Effector memory CD8-positive, alpha-beta T cell (primary cell): ENCODE data around the gene ZSCAN21.

ENCODE experiments used
- ATAC-seq: fragments of 150-1000 bp; cut with Tn5 transposase; replicated peaks from 2 replicates; pipeline ENCODE4 v1.10.0; 2021; ENCODE audit warnings: mild to moderate bottlenecking, moderate library complexity
- DNase-seq, 3 experiments: peaks; one replicate each; pipeline ENCODE4 v3.0.0; 2021
- H3K27ac Mint-ChIP-seq, 2 donors: one replicate each; pipeline ENCODE4 v1.8.0; 2022; ENCODE audit warnings: mild to moderate bottlenecking in 2 of 2, mixed read lengths in 2 of 2, moderate library complexity in 2 of 2
- H3K27me3 Mint-ChIP-seq, 2 donors: one replicate each; pipeline ENCODE4 v1.8.0; 2022; ENCODE audit warnings: mixed read lengths in 2 of 2
- H3K36me3 Mint-ChIP-seq: one replicate; pipeline ENCODE4 v1.8.0; 2022; ENCODE audit warnings: mild to moderate bottlenecking, moderate library complexity, mixed read lengths; ENCODE audit not compliant: insufficient read depth
- H3K4me1 Mint-ChIP-seq, 2 donors: one replicate each; pipeline ENCODE4 v1.8.0; 2022; ENCODE audit warnings: low read depth in 2 of 2, mixed read lengths in 2 of 2
- H3K4me3 Mint-ChIP-seq, 2 donors: one replicate each; pipeline ENCODE4 v1.8.0; 2022; ENCODE audit warnings: mild to moderate bottlenecking in 2 of 2, mixed read lengths in 2 of 2, moderate library complexity in 2 of 2
- H3K9me3 Mint-ChIP-seq, 2 donors: one replicate each; pipeline ENCODE4 v1.8.0; 2022; ENCODE audit warnings: mixed read lengths in 2 of 2

The ZSCAN21 gene

DNA sequence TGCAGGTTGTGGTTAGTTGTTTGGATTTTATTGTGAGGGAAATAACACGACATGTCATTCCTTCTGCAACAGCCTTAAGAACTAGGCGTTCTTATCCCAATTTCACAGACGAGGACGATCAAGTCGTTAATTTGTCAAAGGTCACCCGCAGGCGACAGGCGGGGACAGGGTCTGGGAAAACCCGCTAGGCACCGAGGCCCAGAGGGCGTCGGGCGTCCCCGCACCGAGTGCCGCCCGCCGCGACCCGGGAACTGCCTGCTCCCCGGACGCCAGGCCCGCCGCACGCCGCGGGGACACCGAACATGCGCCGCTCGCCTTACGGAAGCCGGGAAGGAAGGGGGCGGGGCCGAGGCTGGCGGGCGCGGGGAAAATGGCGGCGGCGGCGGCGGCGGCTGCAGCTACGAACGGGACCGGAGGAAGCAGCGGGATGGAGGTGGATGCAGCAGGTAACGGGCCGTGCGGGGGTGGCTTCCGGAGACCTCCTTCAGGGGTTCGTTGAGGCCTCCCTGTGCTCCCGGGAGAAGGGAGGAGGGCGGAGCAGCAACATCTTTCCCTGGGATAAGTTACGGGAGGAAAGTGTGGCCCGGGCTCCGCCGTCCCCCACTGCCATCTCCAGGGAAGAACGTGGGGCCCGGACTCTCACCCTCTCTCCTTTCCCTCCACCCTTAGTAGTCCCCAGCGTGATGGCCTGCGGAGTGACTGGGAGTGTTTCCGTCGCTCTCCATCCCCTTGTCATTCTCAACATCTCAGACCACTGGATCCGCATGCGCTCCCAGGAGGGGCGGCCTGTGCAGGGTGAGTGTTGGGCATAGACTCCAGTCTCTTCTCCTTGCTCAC, 39.3 kb downstream of the ZSCAN21 start, which contains the start of gene COPS6:
TSS of gene COPS6 (plus strand) at position 349 of the 837 bp plus-strand sequence. CDS start at position 371, 22 bp downstream.
- ATAC-seq = peak; percentile 87
- peaks cover 49% of the 10 kb centered on the region for H3K36me3 Mint-ChIP-seq

DNA sequence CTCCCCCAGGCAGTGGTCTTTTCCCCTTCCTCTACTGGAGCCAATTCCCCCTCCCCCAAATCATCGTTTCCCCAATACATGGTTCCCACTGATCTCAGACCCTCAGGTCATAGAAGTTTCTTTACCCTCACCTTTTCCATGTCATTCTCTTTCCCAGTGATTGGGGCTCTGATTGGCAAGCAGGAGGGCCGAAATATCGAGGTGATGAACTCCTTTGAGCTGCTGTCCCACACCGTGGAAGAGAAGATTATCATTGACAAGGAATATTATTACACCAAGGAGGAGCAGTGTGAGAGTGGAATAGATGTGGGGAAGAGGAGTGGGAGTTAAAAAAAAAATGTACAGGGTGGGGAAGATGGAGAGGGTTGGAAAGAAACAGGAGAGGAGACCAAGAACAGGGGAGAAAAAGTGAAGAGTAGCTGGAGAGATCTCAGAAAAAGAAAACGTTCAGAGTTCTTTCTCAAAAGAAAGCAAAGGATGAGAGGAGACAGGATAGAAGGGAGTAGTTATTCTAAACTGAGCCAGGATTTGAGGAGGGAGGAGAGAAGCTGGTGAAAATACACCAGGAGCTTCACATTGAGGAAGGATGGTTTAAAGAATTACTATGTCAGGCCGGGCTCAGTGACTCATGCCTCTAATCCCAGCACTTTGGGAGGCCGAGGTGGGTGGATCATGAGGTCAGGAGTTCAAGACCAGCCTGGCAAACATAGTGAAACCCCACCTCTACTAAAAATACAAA, 40.1 kb downstream of the ZSCAN21 start:
- no peak for DNase-seq
- H3K9me3 Mint-ChIP-seq = no peaks in the 10 kb centered on the region
- H3K27me3 Mint-ChIP-seq = no peaks in the 10 kb centered on the region
- ATAC-seq = no peak
- peak overlapping the region; percentile 85 to 90 for H3K4me3 Mint-ChIP-seq
- H3K27ac Mint-ChIP-seq = peak overlapping the region; percentile 90 to 92
- peaks cover 11 to 16% of the 10 kb centered on the region in 2 donors for H3K4me1 Mint-ChIP-seq
- H3K36me3 Mint-ChIP-seq = peaks cover 57% of the 10 kb centered on the region

More for the DNA sequence above, 39.3 kb downstream of the ZSCAN21 start, which contains the start of gene COPS6:
- Mint-ChIP-seq H3K4me3 (peak within 1 kb of the TSS; percentile 85 to 90), H3K27ac (peak within 1 kb of the TSS; percentile 90 to 92), H3K9me3 (no peaks in the 10 kb centered on the region), H3K4me1 (peaks cover 11 to 16% of the 10 kb centered on the region in 2 donors), H3K27me3 (no peaks in the 10 kb centered on the region)
- DNase-seq = peak; percentile 85 to 88 (median 87)

DNA sequence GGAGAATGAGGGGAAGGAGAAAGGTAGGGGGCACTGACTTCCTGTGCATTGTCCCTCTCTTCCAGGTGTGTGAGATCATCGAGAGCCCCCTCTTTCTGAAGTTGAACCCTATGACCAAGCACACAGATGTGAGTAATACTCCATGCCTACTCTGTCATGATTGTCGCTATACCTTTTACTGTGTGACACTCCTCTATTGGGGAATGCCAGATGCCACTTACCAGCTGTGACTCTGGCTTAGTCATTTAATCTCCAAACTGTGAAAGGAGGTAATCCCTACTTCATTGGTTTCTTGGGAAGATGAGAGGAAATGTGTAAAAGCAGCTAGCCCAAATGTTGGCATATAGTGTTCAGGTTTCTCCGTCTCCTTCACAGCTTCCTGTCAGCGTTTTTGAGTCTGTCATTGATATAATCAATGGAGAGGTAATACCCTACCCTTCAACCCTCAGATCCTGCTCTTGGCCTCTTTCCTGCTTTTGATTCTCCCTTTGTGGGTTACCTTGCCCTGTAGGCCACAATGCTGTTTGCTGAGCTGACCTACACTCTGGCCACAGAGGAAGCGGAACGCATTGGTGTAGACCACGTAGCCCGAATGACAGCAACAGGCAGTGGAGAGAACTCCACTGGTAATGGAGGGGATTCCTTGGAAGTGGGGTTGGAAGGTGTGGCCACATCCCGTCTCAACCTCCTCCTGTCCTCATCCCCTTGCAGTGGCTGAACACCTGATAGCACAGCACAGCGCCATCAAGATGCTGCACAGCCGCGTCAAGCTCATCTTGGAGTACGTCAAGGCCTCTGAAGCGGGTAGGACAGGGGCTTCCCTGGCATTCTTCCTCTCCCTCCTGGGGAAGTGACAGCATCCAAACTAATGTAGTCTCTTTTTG, 41.2 kb downstream of the ZSCAN21 start:
- Mint-ChIP-seq H3K36me3 (peaks cover 68% of the 10 kb centered on the region), H3K27ac (peak overlapping the region in 1 of 2 donors; percentile 55), H3K9me3 (no peaks in the 10 kb centered on the region), H3K4me1 (peaks cover 11 to 19% of the 10 kb centered on the region in 2 donors), H3K27me3 (no peaks in the 10 kb centered on the region), H3K4me3 (no peak overlapping the region)
- DNase-seq (no peak), ATAC-seq (no peak)

DNA sequence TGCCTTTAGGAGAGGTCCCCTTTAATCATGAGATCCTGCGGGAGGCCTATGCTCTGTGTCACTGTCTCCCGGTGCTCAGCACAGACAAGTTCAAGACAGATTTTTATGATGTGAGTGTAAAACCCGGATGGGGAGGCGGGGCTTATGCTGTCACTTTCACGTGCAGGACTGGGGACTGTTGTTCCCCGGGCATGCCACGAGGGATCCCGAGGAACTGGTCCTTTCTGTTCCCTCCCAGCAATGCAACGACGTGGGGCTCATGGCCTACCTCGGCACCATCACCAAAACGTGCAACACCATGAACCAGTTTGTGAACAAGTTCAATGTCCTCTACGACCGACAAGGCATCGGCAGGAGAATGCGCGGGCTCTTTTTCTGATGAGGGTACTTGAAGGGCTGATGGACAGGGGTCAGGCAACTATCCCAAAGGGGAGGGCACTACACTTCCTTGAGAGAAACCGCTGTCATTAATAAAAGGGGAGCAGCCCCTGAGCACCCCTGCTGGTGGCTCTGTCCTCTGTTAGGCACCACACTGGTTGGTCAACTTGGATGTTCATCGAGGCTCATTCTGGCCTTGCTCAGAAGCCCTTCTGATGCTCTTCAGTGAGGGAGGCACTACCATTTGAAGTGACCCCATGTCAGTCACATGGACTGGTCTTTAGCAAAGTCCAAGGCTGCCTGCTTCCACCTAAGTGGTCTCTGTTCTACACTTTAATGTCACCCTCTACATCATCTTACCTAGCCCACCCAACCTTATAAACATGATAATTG, 42.0 kb downstream of the ZSCAN21 start:
- DNase-seq (no peak), ATAC-seq (no peak)
- Mint-ChIP-seq H3K36me3 (peaks cover 76% of the 10 kb centered on the region), H3K9me3 (no peaks in the 10 kb centered on the region), H3K4me3 (no peak overlapping the region), H3K4me1 (peaks cover 11 to 19% of the 10 kb centered on the region in 2 donors), H3K27me3 (no peaks in the 10 kb centered on the region), H3K27ac (peak overlapping the region in 1 of 2 donors; percentile 55)

DNA sequence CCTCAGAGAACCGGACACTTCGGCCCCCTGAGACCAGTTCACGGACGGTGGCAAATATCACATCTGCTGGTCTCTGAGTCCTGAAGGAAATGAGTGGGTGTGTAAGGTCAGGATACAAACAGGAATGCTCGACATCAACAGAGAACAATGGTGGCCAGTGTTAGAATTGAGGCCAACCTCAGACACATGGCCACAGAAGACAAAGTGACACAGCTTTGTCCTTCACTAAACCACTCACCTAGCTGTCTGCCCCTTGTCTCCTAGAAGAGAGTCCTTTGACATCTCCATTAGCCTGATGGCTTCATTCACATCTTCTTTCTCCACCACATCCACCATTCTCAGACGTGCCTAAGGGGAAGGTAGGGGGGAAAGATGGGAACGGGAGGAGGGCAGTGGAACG, 43.5 kb downstream of the ZSCAN21 start:
- peaks cover 13 to 24% of the 10 kb centered on the region in 2 donors for H3K4me1 Mint-ChIP-seq
- no peaks in the 10 kb centered on the region for H3K9me3 Mint-ChIP-seq
- H3K27ac Mint-ChIP-seq = peak overlapping the region in 1 of 2 donors; percentile 75
- no peak overlapping the region for H3K4me3 Mint-ChIP-seq
- peaks cover 87% of the 10 kb centered on the region for H3K36me3 Mint-ChIP-seq
- no peak for DNase-seq
- H3K27me3 Mint-ChIP-seq = no peaks in the 10 kb centered on the region
- no peak for ATAC-seq

DNA sequence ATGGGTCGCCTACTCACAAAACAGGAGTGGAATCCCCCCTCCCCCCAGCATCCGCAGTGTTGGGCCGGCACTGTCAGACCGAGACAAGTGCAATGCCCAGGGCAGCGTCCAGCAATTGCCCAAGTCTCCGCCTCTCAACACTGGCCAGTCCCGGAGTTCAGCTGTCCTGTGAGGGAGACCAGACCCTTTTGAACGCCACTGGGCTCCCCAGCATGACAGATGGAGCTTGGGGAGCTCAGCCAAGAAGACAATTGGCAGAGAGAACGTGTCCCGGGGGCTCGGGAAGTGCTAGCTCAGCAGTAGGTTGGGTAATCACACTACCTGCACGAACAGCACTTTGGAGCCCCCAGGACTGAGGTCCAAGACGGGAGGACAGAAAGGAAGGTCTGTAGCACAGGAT, 43.9 kb downstream of the ZSCAN21 start:
- ATAC-seq = no peak
- no peaks in the 10 kb centered on the region for H3K9me3 Mint-ChIP-seq
- H3K27me3 Mint-ChIP-seq = no peaks in the 10 kb centered on the region
- DNase-seq = no peak
- H3K27ac Mint-ChIP-seq = peak overlapping the region in 1 of 2 donors; percentile 75
- no peak overlapping the region for H3K4me3 Mint-ChIP-seq
- H3K4me1 Mint-ChIP-seq = peaks cover 16 to 26% of the 10 kb centered on the region in 2 donors
- peaks cover 88% of the 10 kb centered on the region for H3K36me3 Mint-ChIP-seq

DNA sequence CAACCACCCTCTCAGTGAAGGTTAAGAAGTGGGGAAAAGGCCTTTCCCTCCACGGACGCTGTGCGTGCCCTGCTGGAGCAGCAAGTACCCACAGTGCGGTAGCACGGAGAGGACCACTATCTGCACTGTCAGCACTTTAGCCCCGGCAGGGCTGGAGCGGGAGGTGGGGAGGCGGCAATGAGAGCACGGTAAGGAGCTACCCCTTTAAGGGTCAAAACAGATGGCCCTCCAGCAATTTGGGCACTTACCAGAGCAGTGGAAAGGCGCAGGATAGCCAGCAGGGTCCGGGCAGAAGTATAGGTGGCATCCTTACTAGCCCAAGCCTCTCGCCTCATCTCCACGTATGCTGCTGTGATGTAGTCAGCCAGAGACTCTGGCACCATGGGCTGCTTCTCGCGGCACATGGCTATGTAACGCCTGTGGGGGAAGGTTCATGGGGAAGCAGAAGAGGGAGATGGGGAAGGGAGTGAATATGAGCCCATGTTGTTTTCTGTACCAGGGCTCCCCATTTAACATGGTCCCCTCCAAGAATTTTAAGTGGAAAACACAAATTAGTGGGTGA, 44.4 kb downstream of the ZSCAN21 start:
- Mint-ChIP-seq H3K36me3 (peaks cover 89% of the 10 kb centered on the region), H3K27ac (peak overlapping the region in 1 of 2 donors; percentile 75), H3K9me3 (no peaks in the 10 kb centered on the region), H3K4me3 (no peak overlapping the region), H3K27me3 (no peaks in the 10 kb centered on the region), H3K4me1 (peaks cover 21 to 32% of the 10 kb centered on the region in 2 donors)
- no peak for ATAC-seq
- no peak for DNase-seq

DNA sequence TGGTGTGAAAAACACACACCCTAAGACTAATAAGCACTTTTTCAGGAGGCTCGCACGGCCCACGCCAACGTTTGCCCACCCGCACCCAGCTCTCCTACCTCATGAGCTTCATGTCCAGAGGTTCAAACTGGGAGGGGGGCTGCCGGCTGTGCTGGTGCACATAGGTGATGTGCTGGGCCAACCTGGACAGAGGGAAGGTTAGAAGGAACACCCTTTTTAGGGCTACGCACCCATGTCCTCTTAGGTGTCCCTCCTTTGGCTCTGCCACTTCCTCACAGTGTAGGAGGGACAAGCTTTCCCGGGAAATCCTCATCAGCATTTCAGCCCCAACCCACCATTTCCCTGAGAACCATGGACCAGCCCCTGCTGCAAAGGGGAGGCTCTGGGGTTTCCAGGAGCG, 45.7 kb downstream of the ZSCAN21 start:
- peaks cover 23 to 34% of the 10 kb centered on the region in 2 donors for H3K4me1 Mint-ChIP-seq
- H3K9me3 Mint-ChIP-seq = no peaks in the 10 kb centered on the region
- DNase-seq (no peak), ATAC-seq (no peak)
- no peak overlapping the region for H3K27ac Mint-ChIP-seq
- H3K27me3 Mint-ChIP-seq = no peaks in the 10 kb centered on the region
- peak overlapping the region in 1 of 2 donors; percentile 51 for H3K4me3 Mint-ChIP-seq
- peaks cover 96% of the 10 kb centered on the region for H3K36me3 Mint-ChIP-seq

DNA sequence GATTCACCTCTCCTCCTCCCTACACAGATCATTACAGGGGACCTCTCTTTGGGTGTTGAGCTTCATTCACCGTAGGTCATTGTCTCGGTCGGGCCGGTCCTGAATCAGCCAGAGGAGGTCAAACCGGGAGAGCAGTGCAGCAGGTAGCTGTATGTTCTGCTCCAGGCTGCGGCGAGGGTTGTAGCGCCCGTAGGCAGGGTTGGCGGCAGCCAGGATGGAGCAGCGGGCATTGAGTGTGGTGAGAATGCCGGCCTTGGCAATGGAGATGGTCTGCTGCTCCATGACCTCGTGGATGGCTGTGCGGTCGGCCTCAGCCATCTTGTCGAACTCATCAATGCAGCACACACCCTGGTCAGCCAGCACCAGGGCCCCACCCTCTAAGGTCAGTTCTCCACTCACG, 46.1 kb downstream of the ZSCAN21 start:
- Mint-ChIP-seq H3K9me3 (no peaks in the 10 kb centered on the region), H3K36me3 (peaks cover 100% of the 10 kb centered on the region), H3K4me1 (peaks cover 21 to 35% of the 10 kb centered on the region in 2 donors), H3K27ac (peak overlapping the region in 1 of 2 donors; percentile 7), H3K4me3 (peak overlapping the region in 1 of 2 donors; percentile 51), H3K27me3 (no peaks in the 10 kb centered on the region)
- ATAC-seq (no peak), DNase-seq (no peak)

DNA sequence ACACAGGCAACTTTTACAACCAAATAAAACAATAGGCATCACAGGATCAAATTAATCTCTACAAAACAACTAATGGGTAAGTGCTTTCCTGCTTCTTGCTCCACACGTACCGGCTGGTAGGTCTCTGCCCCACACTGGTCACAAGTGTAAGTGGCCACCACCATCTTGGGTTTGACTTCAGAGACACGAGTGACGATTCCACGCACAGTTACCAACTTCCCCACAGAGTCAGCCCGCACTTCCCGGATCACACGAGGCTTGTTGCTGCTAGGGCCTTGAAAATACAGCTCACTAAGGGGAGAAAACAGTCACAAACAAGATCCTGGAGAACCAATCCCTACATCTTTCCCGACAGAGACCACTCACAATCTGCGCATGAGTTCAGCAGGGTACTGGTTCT, 49.3 kb downstream of the ZSCAN21 start:
- peaks cover 30 to 32% of the 10 kb centered on the region in 2 donors for H3K4me1 Mint-ChIP-seq

DNA sequence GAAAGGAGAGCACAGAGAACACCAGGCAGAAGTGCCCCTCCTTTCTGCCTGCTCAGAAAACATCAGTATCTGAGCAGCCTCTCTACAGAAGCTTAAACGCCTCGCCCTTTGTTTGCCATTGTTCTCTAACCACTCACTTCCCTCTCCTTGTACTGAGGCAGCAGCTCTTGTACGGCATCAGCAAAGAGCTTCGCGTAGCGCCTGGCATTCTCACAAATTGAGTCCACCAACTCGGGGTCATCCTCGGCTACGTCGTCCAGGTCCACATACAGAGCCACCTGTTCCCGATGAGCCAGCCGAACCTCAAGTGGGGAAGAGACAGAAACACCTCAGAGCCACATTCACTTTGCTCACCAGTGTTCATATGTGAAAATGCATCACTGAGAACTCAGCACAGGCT, 49.9 kb downstream of the ZSCAN21 start:
- Mint-ChIP-seq H3K27me3 (no peaks in the 10 kb centered on the region), H3K4me3 (peak overlapping the region; percentile 92 to 96), H3K9me3 (no peaks in the 10 kb centered on the region), H3K36me3 (peaks cover 86% of the 10 kb centered on the region), H3K27ac (peak overlapping the region; percentile 98 to 99), H3K4me1 (peaks cover 30 to 32% of the 10 kb centered on the region in 2 donors)
- no peak for DNase-seq
- no peak for ATAC-seq

More for the DNA sequence above, 49.3 kb downstream of the ZSCAN21 start:
- Mint-ChIP-seq H3K4me3 (peak overlapping the region; percentile 92 to 96), H3K27me3 (no peaks in the 10 kb centered on the region), H3K9me3 (no peaks in the 10 kb centered on the region), H3K36me3 (peaks cover 91% of the 10 kb centered on the region), H3K27ac (peak overlapping the region; percentile 98 to 99)
- DNase-seq (no peak), ATAC-seq (no peak)

DNA sequence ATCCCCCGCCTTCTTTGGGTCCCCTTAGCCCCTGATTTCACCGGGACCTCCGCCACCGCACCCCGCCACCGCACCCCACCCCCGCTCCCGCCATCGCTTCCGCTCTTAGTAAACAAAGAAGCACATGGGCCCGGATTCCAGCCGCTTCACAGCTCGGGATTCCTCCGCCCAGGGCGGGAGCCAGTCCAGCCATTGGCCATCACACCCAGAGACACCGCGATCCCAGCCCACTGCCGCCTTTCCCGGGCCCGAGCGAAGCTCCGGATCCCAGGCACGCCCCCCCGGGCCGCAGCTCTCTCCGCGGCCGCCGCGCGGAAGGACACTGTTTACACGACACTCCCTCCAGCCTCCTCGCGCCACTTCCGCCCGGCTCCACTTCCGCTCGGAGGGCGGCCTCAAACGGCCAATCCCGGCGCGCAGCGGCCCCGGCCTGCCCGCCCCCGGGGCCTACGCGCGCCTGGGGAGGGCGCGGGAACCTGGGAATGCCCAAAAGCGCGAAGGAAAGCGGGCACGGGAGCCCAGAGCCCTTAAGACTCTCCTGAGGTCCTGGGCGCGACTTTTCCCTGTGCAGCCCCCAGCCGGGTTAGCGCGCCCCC, 50.9 kb downstream of the ZSCAN21 start:
- Mint-ChIP-seq H3K4me1 (peaks cover 30 to 32% of the 10 kb centered on the region in 2 donors), H3K9me3 (no peaks in the 10 kb centered on the region), H3K4me3 (peak overlapping the region; percentile 92 to 96), H3K36me3 (peaks cover 75% of the 10 kb centered on the region), H3K27ac (peak overlapping the region; percentile 98 to 99), H3K27me3 (no peaks in the 10 kb centered on the region)
- ATAC-seq (peak; percentile 75), DNase-seq (peak; percentile 79 to 87 (median 84))
